ENCODE results near the gene SPAG16. TPM values are rescaled to one million over a fixed set of nuclear protein-coding genes. Genes with fewer than 3 reads are reported as not detected.

Gene SPAG16
- total RNA-seq, 3 donors from 2014 or later = 25.3 to 42.0 (median 41.7) TPM

- H3K4me3 ChIP-seq = no peak overlapping the region
- TF ChIP-seq POLR2AphosphoS5 (IDR thresholded peaks at IDR 0.05) (no peak), POLR2A (IDR thresholded peaks at IDR 0.05) (no peak), CTCF (IDR thresholded peaks at IDR 0.05) (no peak)
- no peaks in the 10 kb centered on the region for H3K36me3 ChIP-seq
- DNase-seq (ENCODE audit: low spot score in 2 of 2) = no peak
- intact Hi-C loops (cut with DNase I; ENCODE audit: low total_unique reads) = no loop called here
- H3K27ac ChIP-seq = no peak overlapping the region
- H3K27me3 ChIP-seq = no peaks in the 10 kb centered on the region
- H3K4me1 ChIP-seq = no peaks in the 10 kb centered on the region
- H3K9me3 ChIP-seq = no peaks in the 10 kb centered on the region
Measured at GRCh38 chr2:214201892-214202291, 917.6 kb downstream of the SPAG16 start.

GRCh38 chr2:214203214-214203613 lies 919.0 kb downstream of the SPAG16 start:
- no peaks in the 10 kb centered on the region for H3K4me1 ChIP-seq
- no peak for TF ChIP-seq CTCF (IDR thresholded peaks at IDR 0.05)
- no peak for TF ChIP-seq POLR2AphosphoS5 (IDR thresholded peaks at IDR 0.05)
- TF ChIP-seq POLR2A (IDR thresholded peaks at IDR 0.05) = no peak
- H3K36me3 ChIP-seq = no peaks in the 10 kb centered on the region
- no peaks in the 10 kb centered on the region for H3K27me3 ChIP-seq
- intact Hi-C loops (cut with DNase I; ENCODE audit: low total_unique reads) = no loop called here
- H3K27ac ChIP-seq = no peak overlapping the region
- H3K9me3 ChIP-seq = no peaks in the 10 kb centered on the region
- DNase-seq (ENCODE audit: low spot score in 2 of 2) = no peak
- H3K4me3 ChIP-seq = no peak overlapping the region

GRCh38 chr2:214203744-214204289 lies 919.6 kb downstream of the SPAG16 start:
- intact Hi-C loops (cut with DNase I; ENCODE audit: low total_unique reads) = no loop called here

GRCh38 chr2:214215107-214215506 lies 930.8 kb downstream of the SPAG16 start:
- Histone ChIP-seq H3K9me3 (no peaks in the 10 kb centered on the region), H3K4me3 (no peak overlapping the region), H3K4me1 (no peaks in the 10 kb centered on the region), H3K36me3 (no peaks in the 10 kb centered on the region), H3K27ac (no peak overlapping the region), H3K27me3 (no peaks in the 10 kb centered on the region)
- TF ChIP-seq CTCF (IDR thresholded peaks at IDR 0.05) (no peak), POLR2A (IDR thresholded peaks at IDR 0.05) (no peak), POLR2AphosphoS5 (IDR thresholded peaks at IDR 0.05) (no peak)
- intact Hi-C loops (cut with DNase I; ENCODE audit: low total_unique reads) = no loop called here
- no peak for DNase-seq (ENCODE audit: low spot score in 2 of 2)

More at GRCh38 chr2:214203744-214204289, 919.6 kb downstream of the SPAG16 start:
- no peak for DNase-seq (ENCODE audit: low spot score in 2 of 2)
- Histone ChIP-seq H3K27ac (no peak overlapping the region), H3K36me3 (no peaks in the 10 kb centered on the region), H3K9me3 (no peaks in the 10 kb centered on the region), H3K4me3 (no peak overlapping the region), H3K4me1 (no peaks in the 10 kb centered on the region), H3K27me3 (no peaks in the 10 kb centered on the region)
- TF ChIP-seq POLR2AphosphoS5 (IDR thresholded peaks at IDR 0.05) (no peak), POLR2A (IDR thresholded peaks at IDR 0.05) (no peak), CTCF (IDR thresholded peaks at IDR 0.05) (no peak)

GRCh38 chr2:214217136-214217535 lies 932.9 kb downstream of the SPAG16 start:
- no peak for DNase-seq (ENCODE audit: low spot score in 2 of 2)
- Histone ChIP-seq H3K9me3 (no peaks in the 10 kb centered on the region), H3K4me3 (no peak overlapping the region), H3K27me3 (no peaks in the 10 kb centered on the region), H3K27ac (no peak overlapping the region), H3K36me3 (no peaks in the 10 kb centered on the region), H3K4me1 (no peaks in the 10 kb centered on the region)
- intact Hi-C loops (cut with DNase I; ENCODE audit: low total_unique reads) = no loop called here
- TF ChIP-seq POLR2AphosphoS5 (IDR thresholded peaks at IDR 0.05) = no peak
- no peak for TF ChIP-seq POLR2A (IDR thresholded peaks at IDR 0.05)
- TF ChIP-seq CTCF (IDR thresholded peaks at IDR 0.05) = no peak

Measured in breast epithelium (tissue), 4 donors.